ENCODE data around the gene TCEAL1.

Gene TCEAL1

DNA sequence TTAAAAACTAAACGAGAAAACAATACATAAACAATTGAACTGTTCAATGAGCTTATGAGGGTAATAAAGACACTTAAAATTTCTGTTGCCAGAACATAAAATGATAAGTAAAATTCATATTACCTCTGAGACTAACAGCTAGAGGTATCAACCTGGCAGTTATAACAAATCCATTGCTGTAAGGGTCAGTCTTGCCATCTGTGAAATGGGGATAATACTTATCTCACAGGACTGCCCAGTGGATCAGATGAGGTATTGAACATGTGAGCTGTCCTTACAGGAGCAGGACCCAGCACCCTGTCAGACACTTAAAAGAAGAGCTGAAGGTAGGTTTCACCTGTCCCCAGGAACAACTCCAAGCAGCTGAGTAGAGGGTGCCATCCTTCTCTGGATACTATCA lies 18.5 kb upstream of the TCEAL1 start:
- no peaks in the 10 kb centered on the region for H3K27me3 ChIP-seq (ENCODE audit: control insufficient read depth, insufficient read depth, low read length)
- H3K4me3 ChIP-seq (ENCODE audit: low read length), result no peak overlapping the region
- H3K36me3 ChIP-seq (ENCODE audit: control insufficient read depth, insufficient read depth, low read length), result no peaks in the 10 kb centered on the region
- no peaks in the 10 kb centered on the region for H3K9me3 ChIP-seq (ENCODE audit: control insufficient read depth, insufficient read depth, low read length)
- H3K4me1 ChIP-seq (ENCODE audit: control insufficient read depth, insufficient read depth, low read length), result no peaks in the 10 kb centered on the region
- H3K27ac ChIP-seq (ENCODE audit: low read length), result no peak overlapping the region
- no peak for DNase-seq (ENCODE audit: low read depth, low spot score)
- WGBS (ENCODE audit: insufficient coverage, insufficient read length), result no CpG with 5 or more reads among the region's 1 CpG

GRCh38 chrX:103613362-103613890 lies 15.3 kb upstream of the TCEAL1 start:
- Histone ChIP-seq H3K27me3 (ENCODE audit: control insufficient read depth, insufficient read depth, low read length) (no peaks in the 10 kb centered on the region), H3K4me1 (ENCODE audit: control insufficient read depth, insufficient read depth, low read length) (no peaks in the 10 kb centered on the region), H3K27ac (ENCODE audit: low read length) (no peak overlapping the region), H3K9me3 (ENCODE audit: control insufficient read depth, insufficient read depth, low read length) (no peaks in the 10 kb centered on the region), H3K36me3 (ENCODE audit: control insufficient read depth, insufficient read depth, low read length) (no peaks in the 10 kb centered on the region), H3K4me3 (ENCODE audit: low read length) (no peak overlapping the region)
- DNase-seq (ENCODE audit: low read depth, low spot score), result no peak
- WGBS (ENCODE audit: insufficient coverage, insufficient read length), result no CpG with 5 or more reads among the region's 1 CpG

- Histone ChIP-seq H3K36me3 (ENCODE audit: control insufficient read depth, insufficient read depth, low read length) (no peaks in the 10 kb centered on the region), H3K9me3 (ENCODE audit: control insufficient read depth, insufficient read depth, low read length) (no peaks in the 10 kb centered on the region), H3K27ac (ENCODE audit: low read length) (no peak overlapping the region), H3K4me1 (ENCODE audit: control insufficient read depth, insufficient read depth, low read length) (no peaks in the 10 kb centered on the region), H3K27me3 (ENCODE audit: control insufficient read depth, insufficient read depth, low read length) (no peaks in the 10 kb centered on the region), H3K4me3 (ENCODE audit: low read length) (no peak overlapping the region)
- DNase-seq (ENCODE audit: low read depth, low spot score), result no peak
- no CpG with 5 or more reads among the region's 1 CpG for WGBS (ENCODE audit: insufficient coverage, insufficient read length)
Measured at GRCh38 chrX:103614999-103615398, 13.8 kb upstream of the TCEAL1 start.

GRCh38 chrX:103615781-103616371 lies 12.9 kb upstream of the TCEAL1 start:
- no peaks in the 10 kb centered on the region for H3K36me3 ChIP-seq (ENCODE audit: control insufficient read depth, insufficient read depth, low read length)
- H3K27ac ChIP-seq (ENCODE audit: low read length), result no peak overlapping the region
- no peak for DNase-seq (ENCODE audit: low read depth, low spot score)
- H3K4me1 ChIP-seq (ENCODE audit: control insufficient read depth, insufficient read depth, low read length), result no peaks in the 10 kb centered on the region
- H3K4me3 ChIP-seq (ENCODE audit: low read length), result no peak overlapping the region
- H3K27me3 ChIP-seq (ENCODE audit: control insufficient read depth, insufficient read depth, low read length), result no peaks in the 10 kb centered on the region
- H3K9me3 ChIP-seq (ENCODE audit: control insufficient read depth, insufficient read depth, low read length), result no peaks in the 10 kb centered on the region

GRCh38 chrX:103616676-103617186 lies 12.0 kb upstream of the TCEAL1 start:
- WGBS (ENCODE audit: insufficient coverage, insufficient read length), result no CpG with 5 or more reads among the region's 1 CpG
- Histone ChIP-seq H3K4me1 (ENCODE audit: control insufficient read depth, insufficient read depth, low read length) (no peaks in the 10 kb centered on the region), H3K4me3 (ENCODE audit: low read length) (no peak overlapping the region), H3K36me3 (ENCODE audit: control insufficient read depth, insufficient read depth, low read length) (no peaks in the 10 kb centered on the region), H3K27ac (ENCODE audit: low read length) (no peak overlapping the region), H3K27me3 (ENCODE audit: control insufficient read depth, insufficient read depth, low read length) (no peaks in the 10 kb centered on the region), H3K9me3 (ENCODE audit: control insufficient read depth, insufficient read depth, low read length) (no peaks in the 10 kb centered on the region)
- no peak for DNase-seq (ENCODE audit: low read depth, low spot score)

GRCh38 chrX:103624111-103624510 lies 4.7 kb upstream of the TCEAL1 start:
- H3K4me3 ChIP-seq (ENCODE audit: low read length), result no peak overlapping the region

GRCh38 chrX:103626855-103627254 lies 1.9 kb upstream of the TCEAL1 start:
- Histone ChIP-seq H3K27ac (ENCODE audit: low read length) (no peak overlapping the region), H3K27me3 (ENCODE audit: control insufficient read depth, insufficient read depth, low read length) (no peaks in the 10 kb centered on the region), H3K36me3 (ENCODE audit: control insufficient read depth, insufficient read depth, low read length) (no peaks in the 10 kb centered on the region), H3K4me1 (ENCODE audit: control insufficient read depth, insufficient read depth, low read length) (no peaks in the 10 kb centered on the region), H3K4me3 (ENCODE audit: low read length) (no peak overlapping the region), H3K9me3 (ENCODE audit: control insufficient read depth, insufficient read depth, low read length) (no peaks in the 10 kb centered on the region)
- DNase-seq (ENCODE audit: low read depth, low spot score), result no peak

More at GRCh38 chrX:103624111-103624510, 4.7 kb upstream of the TCEAL1 start:
- Histone ChIP-seq H3K27ac (ENCODE audit: low read length) (no peak overlapping the region), H3K36me3 (ENCODE audit: control insufficient read depth, insufficient read depth, low read length) (no peaks in the 10 kb centered on the region), H3K9me3 (ENCODE audit: control insufficient read depth, insufficient read depth, low read length) (no peaks in the 10 kb centered on the region), H3K27me3 (ENCODE audit: control insufficient read depth, insufficient read depth, low read length) (no peaks in the 10 kb centered on the region), H3K4me1 (ENCODE audit: control insufficient read depth, insufficient read depth, low read length) (no peaks in the 10 kb centered on the region)
- no CpG with 5 or more reads among the region's 4 CpGs for WGBS (ENCODE audit: insufficient coverage, insufficient read length)
- DNase-seq (ENCODE audit: low read depth, low spot score), result no peak

GRCh38 chrX:103629318-103630170 lies 769 bp downstream of the TCEAL1 start:
- H3K36me3 ChIP-seq (ENCODE audit: control insufficient read depth, insufficient read depth, low read length), result no peaks in the 10 kb centered on the region
- no peaks in the 10 kb centered on the region for H3K9me3 ChIP-seq (ENCODE audit: control insufficient read depth, insufficient read depth, low read length)
- no CpG with 5 or more reads among the region's 49 CpGs for WGBS (ENCODE audit: insufficient coverage, insufficient read length)
- no peaks in the 10 kb centered on the region for H3K27me3 ChIP-seq (ENCODE audit: control insufficient read depth, insufficient read depth, low read length)
- H3K4me3 ChIP-seq (ENCODE audit: low read length), result peak overlapping the region; percentile 88; the same call in 1 of the 2 replicates
- H3K27ac ChIP-seq (ENCODE audit: low read length), result no peak overlapping the region
- no peak for DNase-seq (ENCODE audit: low read depth, low spot score)
- no peaks in the 10 kb centered on the region for H3K4me1 ChIP-seq (ENCODE audit: control insufficient read depth, insufficient read depth, low read length)

- H3K27me3 ChIP-seq (ENCODE audit: control insufficient read depth, insufficient read depth, low read length), result no peaks in the 10 kb centered on the region
- WGBS (ENCODE audit: insufficient coverage, insufficient read length), result no CpG with 5 or more reads among the region's 6 CpGs
- no peaks in the 10 kb centered on the region for H3K9me3 ChIP-seq (ENCODE audit: control insufficient read depth, insufficient read depth, low read length)
- H3K27ac ChIP-seq (ENCODE audit: low read length), result no peak overlapping the region
- no peaks in the 10 kb centered on the region for H3K36me3 ChIP-seq (ENCODE audit: control insufficient read depth, insufficient read depth, low read length)
- H3K4me3 ChIP-seq (ENCODE audit: low read length), result peak overlapping the region; percentile 8; the same call in 1 of the 2 replicates
- DNase-seq (ENCODE audit: low read depth, low spot score), result no peak
- no peaks in the 10 kb centered on the region for H3K4me1 ChIP-seq (ENCODE audit: control insufficient read depth, insufficient read depth, low read length)
Measured at GRCh38 chrX:103630171-103630511, 1.4 kb downstream of the TCEAL1 start.

DNA sequence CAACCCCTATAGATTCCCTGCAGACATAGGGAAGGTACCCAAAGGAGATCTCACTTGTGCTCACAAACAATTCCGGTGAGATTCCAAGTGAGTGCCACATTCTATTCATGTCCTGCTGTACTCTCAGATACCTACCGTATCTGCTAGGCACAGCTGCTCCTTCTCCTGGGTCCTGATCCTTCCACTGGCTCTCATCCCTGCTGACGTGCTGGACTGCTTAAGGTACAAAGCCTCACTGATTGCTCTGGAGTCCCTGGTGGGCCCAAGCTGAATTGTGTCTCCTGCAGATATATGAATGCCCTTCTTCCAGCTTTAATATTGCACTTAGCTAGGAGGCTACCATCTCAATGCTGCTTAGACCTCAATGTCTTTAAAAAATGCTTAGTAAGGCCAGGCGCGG lies 2.4 kb downstream of the TCEAL1 start:
- H3K4me3 ChIP-seq (ENCODE audit: low read length), result no peak overlapping the region
- no peaks in the 10 kb centered on the region for H3K9me3 ChIP-seq (ENCODE audit: control insufficient read depth, insufficient read depth, low read length)
- no peaks in the 10 kb centered on the region for H3K4me1 ChIP-seq (ENCODE audit: control insufficient read depth, insufficient read depth, low read length)
- WGBS (ENCODE audit: insufficient coverage, insufficient read length), result no CpG with 5 or more reads among the region's 5 CpGs
- H3K27ac ChIP-seq (ENCODE audit: low read length), result no peak overlapping the region
- DNase-seq (ENCODE audit: low read depth, low spot score), result no peak
- H3K36me3 ChIP-seq (ENCODE audit: control insufficient read depth, insufficient read depth, low read length), result no peaks in the 10 kb centered on the region
- no peaks in the 10 kb centered on the region for H3K27me3 ChIP-seq (ENCODE audit: control insufficient read depth, insufficient read depth, low read length)
